Trophoblast cell (in vitro differentiated cells and primary cell): ENCODE measurements around the gene WDR54.

Source experiments
- DNase-seq, 2 donors: peaks; one replicate each; pipeline ENCODE4 v3.0.0-alpha.2; 2016
- H2AFZ ChIP-seq: 2 replicates; pipeline ENCODE4 v1.6.1; 2013; ENCODE audit warnings: low read length, moderate library complexity, mild to moderate bottlenecking; ENCODE audit not compliant: insufficient read depth, poor library complexity
- H2AK5ac ChIP-seq: 2 replicates; pipeline ENCODE4 v1.6.1; 2013; ENCODE audit warnings: mild to moderate bottlenecking, low read length
- H2BK120ac ChIP-seq: 2 replicates; pipeline ENCODE4 v1.6.1; 2013; ENCODE audit warnings: low read length, mild to moderate bottlenecking, moderate library complexity; ENCODE audit not compliant: insufficient read depth, poor library complexity
- H2BK12ac ChIP-seq: 2 replicates; pipeline ENCODE4 v1.6.1; 2013; ENCODE audit warnings: mild to moderate bottlenecking, low read length, moderate library complexity
- H2BK5ac ChIP-seq: 2 replicates; pipeline ENCODE4 v1.6.1; 2013; ENCODE audit warnings: low read length, low read depth, moderate library complexity, mild to moderate bottlenecking; ENCODE audit not compliant: poor library complexity
- H3K14ac ChIP-seq: 2 replicates; pipeline ENCODE4 v1.6.1; 2013; ENCODE audit warnings: mild to moderate bottlenecking, low read length
- H3K18ac ChIP-seq: 2 replicates; pipeline ENCODE4 v1.6.1; 2013; ENCODE audit warnings: mild to moderate bottlenecking, low read length
- H3K23ac ChIP-seq: 2 replicates; pipeline ENCODE4 v1.6.1; 2013; ENCODE audit warnings: low read length
- H3K27ac ChIP-seq: 2 replicates; pipeline ENCODE4 v1.5.1; 2013; ENCODE audit warnings: low read depth, mild to moderate bottlenecking, inconsistent platforms, low read length, moderate library complexity
- H3K27me3 ChIP-seq: 2 replicates; pipeline ENCODE4 v1.6.1; 2013; ENCODE audit warnings: inconsistent platforms, mild to moderate bottlenecking, low read length, moderate library complexity; ENCODE audit not compliant: insufficient read depth
- H3K36me3 ChIP-seq, 2 experiments: 1 replicate in 1 of 2; 2 replicates in 1 of 2; pipeline ENCODE4 v1.6.1; 2013; ENCODE audit warnings: low read length in 2 of 2, mild to moderate bottlenecking in 2 of 2, moderate library complexity in 1 of 2; ENCODE audit not compliant: insufficient read depth in 2 of 2, control insufficient read depth in 1 of 2
- H3K4ac ChIP-seq: 2 replicates; pipeline ENCODE4 v1.6.1; 2013; ENCODE audit warnings: low read depth, mild to moderate bottlenecking, low read length, moderate library complexity
- H3K4me1 ChIP-seq, 2 experiments: 1 replicate in 1 of 2; 2 replicates in 1 of 2; pipeline ENCODE4 v1.6.1; 2013; ENCODE audit warnings: low read length in 2 of 2, mild to moderate bottlenecking in 2 of 2, moderate library complexity in 1 of 2; ENCODE audit not compliant: insufficient read depth in 2 of 2, control insufficient read depth in 1 of 2
- H3K4me2 ChIP-seq: 2 replicates; pipeline ENCODE4 v1.6.1; 2013; ENCODE audit warnings: inconsistent platforms, mild to moderate bottlenecking, low read length, moderate library complexity
- H3K4me3 ChIP-seq: 2 replicates; pipeline ENCODE4 v1.5.1; 2013; ENCODE audit warnings: mild to moderate bottlenecking, low read depth, low read length, inconsistent platforms
- H3K79me1 ChIP-seq: one replicate; pipeline ENCODE4 v1.6.1; 2013; ENCODE audit warnings: low read length
- H3K79me2 ChIP-seq: 2 replicates; pipeline ENCODE4 v1.6.1; 2013; ENCODE audit warnings: low read length, mild to moderate bottlenecking; ENCODE audit not compliant: control insufficient read depth, insufficient read depth, poor library complexity
- H3K9ac ChIP-seq: 2 replicates; pipeline ENCODE4 v1.6.1; 2013; ENCODE audit warnings: mild to moderate bottlenecking, low read length
- H3K9me3 ChIP-seq: 2 replicates; pipeline ENCODE4 v1.6.1; 2013; ENCODE audit warnings: low read depth, mild to moderate bottlenecking, control low read depth, inconsistent platforms, low read length; ENCODE audit not compliant: insufficient read depth
- H4K12ac ChIP-seq: 2 replicates; pipeline ENCODE4 v1.6.1; 2013; ENCODE audit warnings: low read depth, mild to moderate bottlenecking, low read length, moderate library complexity
- H4K8ac ChIP-seq: 2 replicates; pipeline ENCODE4 v1.6.1; 2013; ENCODE audit warnings: low read depth, mild to moderate bottlenecking, low read length, moderate library complexity
- H4K91ac ChIP-seq: one replicate; pipeline ENCODE4 v1.6.1; 2013; ENCODE audit warnings: low read depth, mild to moderate bottlenecking, low read length, moderate library complexity
- WGBS: extraction: QIAGEN DNeasy Blood & Tissue Kit; methylation state at CpG from one replicate; pipeline ENCODE4 v1.1.7; 2013; ENCODE audit warnings: missing lambda C conversion rate; ENCODE audit not compliant: insufficient read length, insufficient coverage; ENCODE audit errors: extremely low coverage; 5-methylcytosine and 5-hydroxymethylcytosine counted together

The WDR54 gene

DNA sequence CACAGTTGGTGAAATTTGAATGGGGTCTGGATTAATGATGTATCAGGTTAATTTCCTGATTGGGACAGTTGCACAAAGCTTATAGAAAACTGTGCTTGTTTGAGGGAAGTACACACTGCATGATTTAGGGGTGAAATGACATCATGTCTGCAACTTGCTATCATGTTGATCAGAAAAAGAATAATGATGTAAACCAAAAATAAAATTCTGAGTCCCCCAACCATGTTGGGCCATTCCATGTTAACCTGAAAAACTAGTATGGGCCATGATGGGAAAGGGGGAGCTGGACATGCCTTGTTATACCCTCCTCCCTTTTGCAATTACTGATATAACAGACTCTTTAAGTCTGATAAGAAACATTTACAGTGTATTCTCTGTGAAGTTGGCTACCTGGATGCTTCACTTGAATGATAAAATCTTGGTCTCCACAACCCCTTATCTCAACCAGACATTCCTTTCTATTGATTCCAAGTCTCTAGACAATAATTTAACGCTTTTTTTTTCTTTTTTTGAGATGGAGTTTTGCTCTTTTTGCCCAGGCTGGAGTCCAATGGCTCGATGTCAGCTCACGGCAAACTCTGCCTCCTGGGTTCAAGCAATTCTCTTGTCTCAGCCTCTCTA lies 29.1 kb downstream of the WDR54 start:
- H3K4ac ChIP-seq: no peak overlapping the region
- no CpG with 5 or more reads among the region's 3 CpGs for WGBS
- H3K4me2 ChIP-seq: no peak overlapping the region
- no peak overlapping the region for H2BK5ac ChIP-seq
- no peak overlapping the region for H4K12ac ChIP-seq
- H3K27ac ChIP-seq: peak overlapping the region; percentile 39
- H4K8ac ChIP-seq: no peak overlapping the region
- peak; percentile 56 to 92 for DNase-seq
- H2AFZ ChIP-seq: no peak overlapping the region
- H3K18ac ChIP-seq: no peak overlapping the region
- H2AK5ac ChIP-seq: no peak overlapping the region
- H3K4me1 ChIP-seq: peaks cover 4 to 5% of the 10 kb centered on the region in 2 experiments
- no peak overlapping the region for H3K9ac ChIP-seq
- H3K14ac ChIP-seq: no peak overlapping the region
- H2BK12ac ChIP-seq: no peak overlapping the region
- no peak overlapping the region for H2BK120ac ChIP-seq
- no peaks in the 10 kb centered on the region for H3K36me3 ChIP-seq
- no peaks in the 10 kb centered on the region for H3K79me2 ChIP-seq
- H3K23ac ChIP-seq: no peak overlapping the region
- H3K4me3 ChIP-seq: no peak overlapping the region
- no peak overlapping the region for H4K91ac ChIP-seq
- no peaks in the 10 kb centered on the region for H3K79me1 ChIP-seq
- no peaks in the 10 kb centered on the region for H3K9me3 ChIP-seq
- H3K27me3 ChIP-seq: no peaks in the 10 kb centered on the region

DNA sequence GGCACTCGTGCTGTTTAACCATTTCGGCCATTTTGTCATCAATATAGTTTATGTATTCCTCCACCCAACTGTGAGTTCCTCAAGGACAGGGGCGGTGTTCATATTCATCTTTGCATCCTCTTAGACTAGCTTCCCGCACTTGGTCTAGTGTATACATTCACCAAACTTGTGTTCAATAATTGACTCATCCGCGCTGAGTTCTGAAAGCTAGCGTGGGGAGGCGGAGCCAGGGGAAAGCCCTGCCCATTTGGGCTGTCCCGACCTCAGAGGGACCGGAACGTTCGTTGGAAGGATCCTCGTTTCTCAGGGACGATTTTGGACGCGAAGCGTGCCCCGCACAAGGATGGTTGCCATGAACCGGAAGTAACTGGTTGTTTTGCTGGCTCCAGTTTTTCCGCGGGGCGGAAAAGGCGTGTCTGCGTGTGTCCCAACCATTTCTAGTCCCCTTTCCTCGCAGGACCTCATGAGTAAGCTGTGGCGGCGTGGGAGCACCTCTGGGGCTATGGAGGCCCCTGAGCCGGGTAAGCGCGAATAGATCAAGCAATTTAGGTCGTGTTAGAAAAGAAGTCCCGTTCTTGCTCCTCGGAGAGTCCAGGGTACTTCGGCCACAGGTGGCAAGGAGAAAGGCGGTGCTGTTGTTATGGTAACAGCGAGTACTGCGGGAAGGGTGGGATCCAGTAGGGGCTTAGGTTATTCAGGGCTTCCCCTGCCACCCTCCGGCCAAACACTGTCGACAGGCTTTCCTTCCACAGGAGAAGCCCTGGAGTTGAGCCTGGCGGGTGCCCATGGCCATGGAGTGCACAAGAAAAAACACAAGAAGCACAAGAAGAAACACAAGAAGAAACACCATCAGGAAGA lies 33.4 kb downstream of the WDR54 start, which contains the start of gene INO80B:
Gene INO80B (plus strand): TSS at position 434 of the 858 bp plus-strand sequence. CDS start 30 bp downstream, at position 464.
- Histone ChIP-seq H2BK5ac (no peak within 1 kb of the TSS), H3K79me1 (peaks cover 13% of the 10 kb centered on the region), H3K27ac (no peak within 1 kb of the TSS), H3K79me2 (peaks cover 10% of the 10 kb centered on the region), H2BK12ac (no peak within 1 kb of the TSS), H4K8ac (peak within 1 kb of the TSS; percentile 58), H3K9ac (peak within 1 kb of the TSS; percentile 74), H3K4me2 (peak within 1 kb of the TSS; percentile 89), H3K4ac (peak within 1 kb of the TSS; percentile 24), H3K23ac (no peak within 1 kb of the TSS), H3K4me3 (peak within 1 kb of the TSS; percentile 73), H4K91ac (no peak within 1 kb of the TSS), H3K9me3 (no peaks in the 10 kb centered on the region), H3K36me3 (peaks cover under 1 to 6% of the 10 kb centered on the region in 2 experiments), H3K4me1 (peaks cover 7 to 13% of the 10 kb centered on the region in 2 experiments), H2AK5ac (peak within 1 kb of the TSS; percentile 11), H2BK120ac (peak within 1 kb of the TSS; percentile 18), H3K18ac (no peak within 1 kb of the TSS), H3K27me3 (no peaks in the 10 kb centered on the region), H4K12ac (peak within 1 kb of the TSS; percentile 28), H2AFZ (peak within 1 kb of the TSS; percentile 4), H3K14ac (peak within 1 kb of the TSS; percentile 12)
- DNase-seq: peak; percentile 95 to 100
- no CpG with 5 or more reads among the region's 40 CpGs for WGBS

DNA sequence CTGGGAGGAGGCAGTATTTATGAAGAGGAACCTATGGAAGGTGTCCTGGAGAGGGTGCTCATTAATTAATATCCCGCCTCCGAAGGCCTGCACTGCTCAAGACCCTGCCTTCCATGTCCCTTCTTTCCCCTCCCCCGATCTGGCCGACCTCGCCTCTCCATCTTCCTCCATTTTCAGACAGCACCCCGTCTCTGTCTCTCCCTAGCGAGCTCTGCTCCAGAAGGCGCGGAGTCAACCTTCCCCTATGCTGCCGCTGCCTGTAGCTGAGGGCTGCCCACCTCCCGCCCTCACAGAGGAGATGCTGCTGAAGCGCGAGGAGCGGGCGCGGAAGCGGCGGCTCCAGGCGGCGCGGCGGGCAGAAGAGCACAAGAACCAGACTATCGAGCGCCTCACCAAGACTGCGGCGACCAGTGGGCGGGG lies 35.6 kb downstream of the WDR54 start:
- H3K27me3 ChIP-seq: no peaks in the 10 kb centered on the region

DNA sequence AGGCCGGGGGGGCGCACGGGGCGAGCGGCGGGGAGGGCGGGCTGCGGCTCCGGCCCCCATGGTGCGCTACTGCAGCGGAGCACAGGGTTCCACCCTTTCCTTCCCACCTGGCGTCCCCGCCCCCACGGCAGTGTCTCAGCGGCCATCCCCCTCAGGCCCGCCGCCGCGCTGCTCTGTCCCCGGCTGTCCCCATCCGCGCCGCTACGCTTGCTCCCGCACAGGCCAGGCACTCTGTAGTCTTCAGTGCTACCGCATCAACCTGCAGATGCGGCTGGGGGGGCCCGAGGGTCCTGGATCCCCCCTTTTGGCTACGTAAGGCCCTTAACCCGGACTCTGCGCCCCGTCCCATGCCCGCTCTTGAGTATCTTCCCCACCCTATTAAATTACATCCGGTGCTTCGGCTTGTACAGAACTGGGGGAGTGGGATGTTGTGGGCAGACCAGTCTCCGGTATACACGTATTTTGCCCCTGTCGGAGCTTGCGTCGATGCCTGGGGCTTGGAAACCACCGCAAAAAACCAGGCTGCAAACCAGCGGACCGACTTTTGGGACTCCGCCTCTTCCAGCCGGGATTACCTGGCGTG lies 36.1 kb downstream of the WDR54 start:
- peak overlapping the region; percentile 86 for H3K4me2 ChIP-seq
- H2BK12ac ChIP-seq: peak overlapping the region; percentile 1
- H2AK5ac ChIP-seq: peak overlapping the region; percentile 42
- peak overlapping the region; percentile 18 for H3K4ac ChIP-seq
- peak overlapping the region; percentile 98 for H3K27ac ChIP-seq
- peak overlapping the region; percentile 80 for H4K12ac ChIP-seq
- peak overlapping the region; percentile 73 for H3K18ac ChIP-seq
- H3K36me3 ChIP-seq: peaks cover 26 to 29% of the 10 kb centered on the region in 2 experiments
- peaks cover 7 to 13% of the 10 kb centered on the region in 2 experiments for H3K4me1 ChIP-seq
- peak; percentile 67 to 73 for DNase-seq
- WGBS: no CpG with 5 or more reads among the region's 46 CpGs
- H3K14ac ChIP-seq: peak overlapping the region; percentile 87
- H3K79me1 ChIP-seq: peaks cover 13% of the 10 kb centered on the region
- no peaks in the 10 kb centered on the region for H3K27me3 ChIP-seq
- H3K9ac ChIP-seq: peak overlapping the region; percentile 87
- peaks cover 3% of the 10 kb centered on the region for H3K9me3 ChIP-seq
- H2BK5ac ChIP-seq: peak overlapping the region; percentile 84
- H3K23ac ChIP-seq: no peak overlapping the region
- peak overlapping the region; percentile 67 for H2BK120ac ChIP-seq
- peaks cover 10% of the 10 kb centered on the region for H3K79me2 ChIP-seq
- H3K4me3 ChIP-seq: peak overlapping the region; percentile 78
- H2AFZ ChIP-seq: peak overlapping the region; percentile 62
- peak overlapping the region; percentile 87 for H4K8ac ChIP-seq
- H4K91ac ChIP-seq: peak overlapping the region; percentile 83

More for the DNA sequence above, 35.6 kb downstream of the WDR54 start:
- Histone ChIP-seq H3K14ac (peak overlapping the region; percentile 76), H3K79me1 (peaks cover 13% of the 10 kb centered on the region), H3K4me3 (peak overlapping the region; percentile 78), H2BK5ac (peak overlapping the region; percentile 32), H2BK120ac (peak overlapping the region; percentile 67), H4K12ac (peak overlapping the region; percentile 22), H3K23ac (no peak overlapping the region), H3K4me1 (peaks cover 7 to 13% of the 10 kb centered on the region in 2 experiments), H2BK12ac (peak overlapping the region; percentile 3), H3K79me2 (peaks cover 10% of the 10 kb centered on the region), H3K27ac (peak overlapping the region; percentile 98), H3K9ac (peak overlapping the region; percentile 50), H2AFZ (peak overlapping the region; percentile 28), H2AK5ac (no peak overlapping the region), H3K36me3 (peaks cover 21 to 24% of the 10 kb centered on the region in 2 experiments), H4K91ac (peak overlapping the region; percentile 87), H3K4me2 (peak overlapping the region; percentile 86), H4K8ac (peak overlapping the region; percentile 83), H3K18ac (peak overlapping the region; percentile 36), H3K9me3 (peaks cover 3% of the 10 kb centered on the region), H3K4ac (peak overlapping the region; percentile 72)
- WGBS: no CpG with 5 or more reads among the region's 27 CpGs
- no peak for DNase-seq
